ENCODE data around the gene TMEM235.

- TF ChIP-seq POLR2AphosphoS5 (IDR thresholded peaks at IDR 0.05; ENCODE audit: low read depth, low read length) (no peak), TAF1 (IDR thresholded peaks at IDR 0.05; ENCODE audit: low read depth, low read length) (no peak), POLR2A (IDR thresholded peaks at IDR 0.05; ENCODE audit: low read depth, low read length) (no peak), POU2F2 (IDR thresholded peaks at IDR 0.05; ENCODE audit: low read depth, low read length) (no peak)
Observed at GRCh38 chr17:78272914-78273258, 41.5 kb downstream of the TMEM235 start.
